Left lung (tissue), 10 donors: ENCODE data around the gene ALX4. TPM values are rescaled to one million over a fixed set of nuclear protein-coding genes. Genes with fewer than 3 reads are reported as not detected.

Experiments used
- ATAC-seq: fragments of 200-7000 bp; cut with Tn5 transposase; one replicate; pipeline ENCODE4 v1.9.1; 2020; ENCODE audit warnings: moderate library complexity
- DNase-seq, 4 donors: peaks; one replicate each; pipeline ENCODE4 v3.0.0-alpha.2; 2013 to 2020
- H3K27ac ChIP-seq, 2 donors: fragments of 200-600 bp; sonication (generic) in 1 of 2; one replicate each; pipeline versions ENCODE4 v1.5.0 to v1.8.0; 2020 to 2021
- H3K27me3 ChIP-seq, 2 donors: fragments of 200-600 bp; sonication (generic) in 1 of 2; one replicate each; pipeline versions ENCODE4 v1.5.0 to v1.8.0; 2020 to 2021
- H3K36me3 ChIP-seq, 2 donors: fragments of 200-600 bp; sonication (generic) in 1 of 2; one replicate each; pipeline versions ENCODE4 v1.5.0 to v1.8.0; 2020 to 2021
- H3K4me1 ChIP-seq, 2 donors: fragments of 200-600 bp; one replicate each; pipeline ENCODE4 v1.8.0; 2021
- H3K4me3 ChIP-seq, 2 donors: fragments of 200-600 bp; sonication (generic) in 1 of 2; one replicate each; pipeline versions ENCODE4 v1.5.0 to v1.8.0; 2020 to 2021; ENCODE audit warnings: mild to moderate bottlenecking in 1 of 2
- H3K9me3 ChIP-seq, 2 donors: fragments of 200-600 bp; sonication (generic) in 1 of 2; one replicate each; pipeline versions ENCODE4 v1.5.0 to v1.8.0; 2020 to 2021
- intact Hi-C, 2 donors: fragments of 100-400 bp; cut with DNase I; formaldehyde crosslinking; loops; one replicate each; pipeline versions ENCODE4 v1.11.2 to v1.14.2; 2022
- polyA plus RNA-seq, 6 donors: library from polyadenylated mRNA; unstranded; fragments of 120-200 nt; gene quantifications; one replicate each; pipeline ENCODE4 v1.2.1, GENCODE V29; 2013; ENCODE audit not compliant: insufficient read length in 6 of 6
- total RNA-seq, 2 donors: library from RNA; stranded (reverse); fragmentation: NEBNext Ultra II Directional; extraction: Animal tissue kit (Norgen Biotek cat#: 25700); gene quantifications; one replicate each; pipeline ENCODE4 v1.2.1, GENCODE V29; 2021
- TF ChIP-seq, protein P1 (sequence below), 2 donors: fragments of 200-600 bp; sonication (generic) in 1 of 2; IDR thresholded peaks; one replicate each; pipeline versions ENCODE4 v1.5.0 to v1.8.0; 2021; ENCODE audit warnings: antibody characterized with exemption in 2 of 2
- donor health status: DM: no; HTN: yes; CAD: no.
- donor health status: DM: no; HTN: no; CAD: no.

The ALX4 gene
- total and polyA plus RNA-seq, 8 donors: 0.07 to 0.13 (median 0.10) TPM; not detected in 2

DNA sequence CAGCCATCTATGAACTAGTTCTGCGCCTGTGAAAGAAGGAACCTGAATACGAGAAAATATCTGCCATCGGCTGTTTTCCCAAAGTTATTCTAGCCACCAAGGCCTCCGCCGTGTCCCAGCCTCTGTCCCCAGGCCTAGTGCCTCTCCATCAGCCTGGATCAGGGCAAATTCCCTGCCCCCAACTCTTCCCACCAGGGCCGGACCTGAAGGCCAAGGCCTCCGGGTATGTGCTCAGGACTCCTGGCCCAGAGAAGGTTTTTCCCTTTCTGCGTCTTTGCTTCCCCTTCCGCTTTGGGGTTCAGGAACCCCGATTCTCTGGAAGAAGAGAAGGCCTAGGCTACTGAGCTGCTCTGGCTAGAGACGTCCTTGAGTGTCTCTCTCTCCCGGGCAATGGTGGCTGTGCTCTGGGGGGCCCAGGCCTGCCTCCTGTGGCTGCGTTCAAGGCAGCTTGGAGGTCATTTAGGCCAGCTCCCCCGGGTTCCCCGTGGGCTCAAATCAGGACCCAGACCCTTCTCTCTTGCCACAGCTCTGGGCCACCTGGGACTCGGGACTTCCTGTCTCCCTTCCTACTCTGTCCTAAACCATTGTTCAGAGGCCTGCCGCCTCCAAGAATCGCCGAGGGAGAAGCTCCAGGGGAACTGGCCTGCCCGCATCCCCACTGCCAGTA is 1.6 kb downstream of the ALX4 start:
- no peak for ATAC-seq
- no peak overlapping the region for H3K4me3 ChIP-seq
- TF ChIP-seq, protein P1, sequence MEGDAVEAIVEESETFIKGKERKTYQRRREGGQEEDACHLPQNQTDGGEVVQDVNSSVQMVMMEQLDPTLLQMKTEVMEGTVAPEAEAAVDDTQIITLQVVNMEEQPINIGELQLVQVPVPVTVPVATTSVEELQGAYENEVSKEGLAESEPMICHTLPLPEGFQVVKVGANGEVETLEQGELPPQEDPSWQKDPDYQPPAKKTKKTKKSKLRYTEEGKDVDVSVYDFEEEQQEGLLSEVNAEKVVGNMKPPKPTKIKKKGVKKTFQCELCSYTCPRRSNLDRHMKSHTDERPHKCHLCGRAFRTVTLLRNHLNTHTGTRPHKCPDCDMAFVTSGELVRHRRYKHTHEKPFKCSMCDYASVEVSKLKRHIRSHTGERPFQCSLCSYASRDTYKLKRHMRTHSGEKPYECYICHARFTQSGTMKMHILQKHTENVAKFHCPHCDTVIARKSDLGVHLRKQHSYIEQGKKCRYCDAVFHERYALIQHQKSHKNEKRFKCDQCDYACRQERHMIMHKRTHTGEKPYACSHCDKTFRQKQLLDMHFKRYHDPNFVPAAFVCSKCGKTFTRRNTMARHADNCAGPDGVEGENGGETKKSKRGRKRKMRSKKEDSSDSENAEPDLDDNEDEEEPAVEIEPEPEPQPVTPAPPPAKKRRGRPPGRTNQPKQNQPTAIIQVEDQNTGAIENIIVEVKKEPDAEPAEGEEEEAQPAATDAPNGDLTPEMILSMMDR (IDR thresholded peaks at IDR 0.05): no peak
- peaks cover 98 to 100% of the 10 kb centered on the region in 2 donors for H3K27me3 ChIP-seq
- intact Hi-C loops: no loop called here
- no peaks in the 10 kb centered on the region for H3K9me3 ChIP-seq
- H3K27ac ChIP-seq: no peak overlapping the region
- H3K4me1 ChIP-seq: peaks cover 6 to 42% of the 10 kb centered on the region in 2 donors
- DNase-seq: no peak
- H3K36me3 ChIP-seq: no peaks in the 10 kb centered on the region

DNA sequence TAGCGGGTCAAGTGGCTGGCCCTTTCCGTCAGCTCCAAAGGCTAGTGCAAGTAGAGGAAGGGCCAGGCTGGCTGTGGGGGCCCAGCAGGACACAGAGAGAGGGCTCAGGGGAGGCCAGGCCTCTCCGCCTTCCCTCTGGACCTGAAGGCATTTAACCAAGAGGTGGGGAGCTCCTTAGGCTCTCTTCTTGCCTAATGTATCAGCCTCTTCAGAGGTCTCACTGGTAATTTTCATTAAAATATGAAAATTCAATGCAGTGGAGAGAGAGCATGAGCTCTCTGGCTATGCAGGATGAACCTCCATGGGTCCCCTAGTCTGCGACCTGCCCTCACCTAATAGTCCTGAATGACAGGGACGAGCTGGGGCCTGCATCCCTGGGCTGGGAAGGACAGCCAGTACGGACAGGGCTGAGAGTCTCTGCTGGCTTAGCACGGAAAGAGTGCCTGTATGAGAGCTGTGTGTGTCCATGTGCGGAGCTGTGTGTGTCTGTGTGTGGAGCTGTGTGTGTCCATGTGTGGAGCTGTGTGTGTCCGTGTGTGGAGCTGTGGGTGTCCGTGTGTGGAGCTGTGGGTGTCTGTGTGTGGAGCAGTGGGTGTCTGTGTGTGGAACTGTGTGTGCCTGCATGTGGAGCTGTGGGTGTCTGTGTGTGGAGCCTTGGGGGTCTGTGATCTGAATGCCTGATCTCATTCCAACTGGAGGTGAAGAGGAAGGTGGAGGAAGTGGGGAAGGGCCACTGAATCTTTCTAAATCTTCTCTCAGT is 2.4 kb downstream of the ALX4 start:
- H3K27ac ChIP-seq: no peak overlapping the region
- TF ChIP-seq, protein P1 (IDR thresholded peaks at IDR 0.05): no peak
- peaks cover 98 to 100% of the 10 kb centered on the region in 2 donors for H3K27me3 ChIP-seq
- no peaks in the 10 kb centered on the region for H3K9me3 ChIP-seq
- H3K4me1 ChIP-seq: peaks cover 6 to 42% of the 10 kb centered on the region in 2 donors
- DNase-seq (no peak), ATAC-seq (no peak)
- intact Hi-C loops: no loop called here
- no peak overlapping the region for H3K4me3 ChIP-seq
- H3K36me3 ChIP-seq: no peaks in the 10 kb centered on the region

DNA sequence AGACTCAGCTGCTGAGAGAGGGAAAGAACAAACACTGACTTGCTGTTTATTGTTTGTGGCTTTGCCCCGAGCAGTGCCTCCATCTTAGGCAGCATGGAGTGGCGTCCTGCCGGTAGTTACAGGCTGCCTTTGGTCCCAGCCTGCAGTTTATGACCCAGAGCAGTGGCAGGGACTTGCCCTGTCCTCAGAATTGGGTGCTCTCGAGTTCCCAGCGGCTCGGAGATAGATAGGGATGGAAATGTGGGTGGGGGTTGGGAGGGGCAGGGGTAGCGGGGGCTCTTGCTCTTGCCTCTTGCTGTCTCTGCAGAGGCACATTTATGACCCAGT is 3.1 kb downstream of the ALX4 start:
- no peak overlapping the region for H3K27ac ChIP-seq
- H3K36me3 ChIP-seq: no peaks in the 10 kb centered on the region
- ATAC-seq (no peak), DNase-seq (no peak)
- intact Hi-C loops: no loop called here
- H3K4me1 ChIP-seq: peaks cover 6 to 42% of the 10 kb centered on the region in 2 donors
- TF ChIP-seq, protein P1 (IDR thresholded peaks at IDR 0.05): no peak
- H3K27me3 ChIP-seq: peaks cover 93 to 100% of the 10 kb centered on the region in 2 donors
- H3K9me3 ChIP-seq: no peaks in the 10 kb centered on the region
- H3K4me3 ChIP-seq: no peak overlapping the region

DNA sequence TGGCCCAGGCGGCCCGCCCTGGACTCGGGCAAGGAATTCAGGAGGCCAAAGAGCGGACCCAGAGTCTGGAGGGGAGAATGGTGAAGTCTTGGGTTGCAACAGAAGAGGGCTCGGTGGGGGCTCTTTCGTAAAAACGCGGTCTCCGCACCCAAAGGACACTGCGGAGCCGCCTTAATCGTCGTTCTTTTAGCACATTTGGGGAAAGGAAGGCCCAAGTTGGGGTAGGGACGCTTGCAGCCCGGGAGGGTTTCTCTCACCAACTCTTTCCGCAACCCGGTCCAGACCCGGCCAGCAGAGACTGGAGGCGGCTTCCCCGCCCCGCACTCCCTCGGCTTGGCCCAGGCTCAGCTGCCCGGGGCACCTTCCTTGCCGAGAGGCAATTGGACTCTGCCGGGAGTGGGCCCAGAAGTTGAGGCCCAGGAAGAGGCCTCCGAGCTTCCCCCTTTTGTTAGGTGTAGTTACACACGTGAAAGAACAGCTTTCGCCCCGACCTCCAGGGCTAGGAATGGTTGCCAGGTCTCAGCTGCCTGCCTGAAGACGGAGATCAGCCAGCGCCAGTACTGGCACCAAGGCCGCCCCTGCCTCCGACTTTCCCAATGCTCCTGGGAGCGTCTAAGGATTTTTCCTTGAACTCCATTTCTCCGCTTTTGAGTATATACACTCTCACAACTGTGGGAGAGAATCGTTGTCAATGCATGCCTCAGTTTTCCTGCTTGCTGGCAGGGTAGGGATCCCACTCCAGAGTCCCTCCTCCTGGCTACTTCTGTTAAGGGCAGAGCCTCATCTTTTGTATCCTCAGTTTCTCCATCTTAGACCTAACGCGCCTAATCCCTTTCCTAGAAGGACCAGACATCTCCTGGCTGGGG is 3.7 kb downstream of the ALX4 start:
- Histone ChIP-seq H3K27ac (no peak overlapping the region), H3K9me3 (no peaks in the 10 kb centered on the region), H3K4me3 (peak overlapping the region; percentile 32 to 59), H3K27me3 (peaks cover 87 to 100% of the 10 kb centered on the region in 2 donors), H3K36me3 (no peaks in the 10 kb centered on the region), H3K4me1 (peaks cover 6 to 42% of the 10 kb centered on the region in 2 donors)
- intact Hi-C loops: no loop called here
- peak; percentile 25 for ATAC-seq
- DNase-seq: no peak
- TF ChIP-seq, protein P1 (IDR thresholded peaks at IDR 0.05): no peak
